Mucosa of descending colon (tissue), 3 donors: ENCODE results near the gene GFRA1. TPM values are rescaled to one million over a fixed set of nuclear protein-coding genes. Genes with fewer than 3 reads are reported as not detected.

ENCODE experiments used
- ATAC-seq: fragments of 200-7000 bp; cut with Tn5 transposase; one replicate; pipeline ENCODE4 v1.9.1; 2020; ENCODE audit warnings: mild to moderate bottlenecking, moderate library complexity
- DNase-seq, 3 donors: peaks; one replicate each; pipeline ENCODE4 v3.0.0-alpha.2; 2020
- H3K36me3 ChIP-seq: fragments of 200-600 bp; one replicate; pipeline ENCODE4 v1.8.0; 2021; ENCODE audit warnings: low read depth, mild to moderate bottlenecking
- H3K4me1 ChIP-seq: fragments of 200-600 bp; one replicate; pipeline ENCODE4 v1.8.0; 2021; ENCODE audit warnings: low read depth, mild to moderate bottlenecking
- H3K4me3 ChIP-seq: fragments of 200-600 bp; one replicate; pipeline ENCODE4 v1.8.0; 2021; ENCODE audit warnings: mild to moderate bottlenecking
- H3K9me3 ChIP-seq: fragments of 200-600 bp; one replicate; pipeline ENCODE4 v1.8.0; 2021; ENCODE audit warnings: mild to moderate bottlenecking
- CTCF ChIP-seq: fragments of 200-600 bp; IDR thresholded peaks from one replicate; pipeline ENCODE4 v1.8.0; 2022; ENCODE audit warnings: antibody characterized with exemption, mild to moderate bottlenecking
- intact Hi-C, 2 donors: fragments of 100-400 bp; cut with DNase I in 1 of 2; cut with micrococcal nuclease in 1 of 2; formaldehyde crosslinking; loops; one replicate each; pipeline versions ENCODE4 v1.11.0 to v1.11.1; 2022; cut with DNase I, micrococcal nuclease
- total RNA-seq, 3 donors: library from RNA; stranded (reverse); fragmentation: NEBNext Ultra II Directional in 2 of 3; extraction: Animal tissue kit (Norgen Biotek cat#: 25700) in 2 of 3; gene quantifications; one replicate each; pipeline versions ENCODE4 v1.2.1 to v1.2.4, GENCODE V29; 2021 to 2023
- donor health status: DM: no; HTN: no; CAD: no; lungs with moderate emphysema.
- donor health status: DM: no; HTN: no; CAD: no.
- donor health status: DM: no; HTN: yes; CAD: no.

Gene GFRA1
- total RNA-seq, 3 donors from 2014 or later, result 2.2 to 32.2 (median 4.1) TPM

DNA sequence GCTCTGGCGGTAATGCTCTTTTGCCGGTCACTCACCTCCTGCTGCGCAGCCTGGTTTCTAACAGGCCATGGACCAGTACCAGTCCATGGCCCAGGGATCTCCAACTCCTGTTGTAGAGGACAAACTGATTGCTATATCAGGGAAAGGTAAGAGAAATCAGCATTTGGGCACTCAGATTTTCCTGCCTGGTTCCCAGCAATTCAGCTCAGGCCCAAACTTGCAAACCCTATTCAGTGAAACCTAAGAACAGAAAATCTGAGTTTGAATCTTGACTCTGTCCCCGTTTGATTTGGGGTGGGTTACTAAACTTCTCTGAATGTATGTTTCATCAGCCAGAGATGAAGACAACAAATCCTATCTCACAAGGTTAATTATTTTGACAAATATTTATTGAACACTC, 77.4 kb downstream of the GFRA1 start:
- no peaks in the 10 kb centered on the region for H3K36me3 ChIP-seq
- H3K9me3 ChIP-seq, result no peaks in the 10 kb centered on the region
- no peak for ATAC-seq
- intact Hi-C loops, result no loop called here
- TF ChIP-seq CTCF, result no peak
- H3K4me3 ChIP-seq, result no peak overlapping the region
- no peak for DNase-seq
- H3K4me1 ChIP-seq, result no peaks in the 10 kb centered on the region

DNA sequence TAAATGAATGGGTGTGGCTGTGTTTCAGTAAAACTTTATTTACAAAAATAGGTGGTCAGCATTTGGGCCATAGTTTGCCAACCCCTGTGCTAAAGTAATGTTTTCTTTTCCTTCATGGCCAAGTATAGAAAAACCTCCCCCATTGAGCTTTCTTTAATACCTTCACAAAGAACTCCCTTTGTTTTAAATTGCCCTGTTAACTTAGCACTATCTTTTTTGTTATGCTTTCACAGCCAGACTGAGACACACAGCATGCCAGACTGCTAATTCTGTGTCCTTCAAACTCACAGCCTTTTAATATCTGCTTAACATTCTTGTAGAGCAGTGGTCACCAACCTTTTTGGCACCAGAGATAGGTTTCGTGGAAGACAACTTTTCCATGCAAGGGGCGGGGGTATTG, 78.0 kb downstream of the GFRA1 start:
- TF ChIP-seq CTCF, result no peak
- ATAC-seq, result no peak
- no peaks in the 10 kb centered on the region for H3K9me3 ChIP-seq
- intact Hi-C loops, result no loop called here
- no peak overlapping the region for H3K4me3 ChIP-seq
- H3K36me3 ChIP-seq, result no peaks in the 10 kb centered on the region
- no peak for DNase-seq
- no peaks in the 10 kb centered on the region for H3K4me1 ChIP-seq

DNA sequence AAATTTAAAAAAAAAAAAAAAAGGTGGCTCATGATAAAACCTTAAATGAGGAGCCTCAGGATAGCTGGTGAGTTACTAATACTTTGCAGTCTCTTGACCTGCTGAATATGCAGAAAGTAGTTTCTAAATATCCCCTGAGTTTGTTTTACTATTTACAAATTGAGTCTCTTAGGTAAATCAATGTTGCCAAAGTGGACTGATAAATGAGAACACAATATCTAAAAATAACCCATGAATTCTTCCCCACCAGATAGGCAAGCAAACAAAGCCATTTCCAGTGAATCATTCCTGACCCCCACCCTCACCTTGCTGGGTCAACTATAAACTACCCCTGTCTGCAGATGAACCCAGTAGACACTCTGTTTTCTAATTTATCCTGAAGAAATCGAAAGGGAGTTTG, 78.9 kb downstream of the GFRA1 start:
- ATAC-seq (no peak), DNase-seq (no peak)
- TF ChIP-seq CTCF, result no peak
- Histone ChIP-seq H3K4me1 (no peaks in the 10 kb centered on the region), H3K9me3 (no peaks in the 10 kb centered on the region), H3K36me3 (no peaks in the 10 kb centered on the region), H3K4me3 (no peak overlapping the region)
- intact Hi-C loops, result no loop called here

GRCh38 chr10:116190883-116191282, 82.1 kb downstream of the GFRA1 start:
- intact Hi-C loops, result no loop called here
- no peak for ATAC-seq
- DNase-seq, result no peak
- no peaks in the 10 kb centered on the region for H3K36me3 ChIP-seq
- TF ChIP-seq CTCF, result no peak
- H3K9me3 ChIP-seq, result no peaks in the 10 kb centered on the region
- no peaks in the 10 kb centered on the region for H3K4me1 ChIP-seq
- H3K4me3 ChIP-seq, result no peak overlapping the region

DNA sequence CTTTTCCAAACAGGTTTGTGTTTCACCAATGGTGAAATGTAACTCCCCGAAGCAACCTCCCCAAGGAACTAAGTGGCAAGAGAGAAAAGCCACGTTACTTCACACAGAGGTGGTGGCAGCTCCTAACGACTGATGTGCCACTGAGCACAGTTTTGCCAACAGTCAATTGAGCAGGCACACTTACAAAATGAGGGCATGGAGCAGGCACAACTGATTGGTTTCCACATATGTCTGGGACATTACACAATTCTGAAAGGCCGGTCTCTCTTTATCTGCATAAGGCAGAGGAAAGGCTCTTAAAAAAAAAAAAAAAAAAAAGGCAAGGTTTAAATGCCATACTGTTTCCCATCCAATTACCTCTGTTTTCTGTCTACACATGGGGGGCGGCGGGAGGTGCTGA, 86.7 kb downstream of the GFRA1 start:
- H3K4me3 ChIP-seq, result no peak overlapping the region
- no peak for TF ChIP-seq CTCF
- H3K36me3 ChIP-seq, result no peaks in the 10 kb centered on the region
- ATAC-seq (no peak), DNase-seq (no peak)
- no peaks in the 10 kb centered on the region for H3K9me3 ChIP-seq
- intact Hi-C loops, result no loop called here
- no peaks in the 10 kb centered on the region for H3K4me1 ChIP-seq

DNA sequence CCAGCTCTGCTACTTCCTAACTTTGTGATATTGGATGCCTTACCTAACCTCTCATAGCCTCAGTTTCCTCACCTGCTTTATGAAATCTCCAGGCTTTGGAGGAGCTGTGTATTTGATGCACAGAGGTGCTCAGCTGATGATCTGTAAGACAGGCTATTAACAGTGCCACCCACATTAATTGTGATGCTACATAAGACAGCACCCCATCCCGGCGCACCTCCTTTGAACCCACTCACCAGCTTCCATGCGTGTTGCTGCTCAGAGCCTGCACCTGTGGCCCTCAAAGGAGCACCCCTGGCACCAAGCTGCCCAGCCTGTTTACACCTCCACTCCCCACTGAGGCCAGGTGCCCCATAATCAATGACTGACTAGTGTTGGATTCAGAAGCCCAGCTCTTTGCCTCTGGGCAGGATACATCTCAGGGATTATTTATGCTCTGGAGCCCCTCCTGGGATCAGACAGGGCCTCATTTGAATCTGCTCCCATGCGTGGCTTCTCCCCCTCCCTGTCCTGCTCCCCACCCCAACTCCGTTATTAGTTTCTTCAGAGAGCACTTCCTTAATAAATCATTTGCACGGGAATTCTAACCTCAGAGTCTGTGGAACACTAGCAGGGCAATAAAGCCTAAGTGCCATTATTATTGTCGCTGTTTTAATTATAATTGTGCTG, 87.7 kb downstream of the GFRA1 start:
- DNase-seq (no peak), ATAC-seq (no peak)
- no peaks in the 10 kb centered on the region for H3K9me3 ChIP-seq
- intact Hi-C loops, result no loop called here
- no peaks in the 10 kb centered on the region for H3K36me3 ChIP-seq
- no peak for TF ChIP-seq CTCF
- no peak overlapping the region for H3K4me3 ChIP-seq
- no peaks in the 10 kb centered on the region for H3K4me1 ChIP-seq
